ENCODE results near the gene NFE2L2.
A peak's percentile ranks its signal among the peaks of the same experiment; 100 is the strongest.

NFE2L2 gene

DNA sequence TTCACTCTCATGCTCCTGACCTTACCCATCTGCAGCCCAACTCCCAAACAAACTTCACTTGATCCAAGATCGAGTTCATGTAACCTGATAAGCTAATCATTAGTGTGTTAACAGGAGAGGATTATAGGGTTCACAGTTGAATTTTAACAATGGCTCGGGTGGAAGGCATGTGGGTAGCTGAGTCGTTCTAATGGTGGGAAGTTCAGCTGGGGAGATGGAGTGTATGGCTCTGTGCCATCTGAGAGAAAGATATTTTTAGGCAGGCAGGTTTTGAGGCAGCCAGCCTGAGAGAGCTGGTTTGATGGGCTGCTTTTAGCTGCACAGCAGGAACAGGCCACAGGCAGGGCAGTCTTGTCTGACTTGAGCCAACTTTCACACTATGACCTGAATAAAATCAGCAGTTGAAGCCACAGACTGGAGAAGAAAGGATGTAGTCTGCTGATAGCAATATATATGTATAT, 17.7 kb upstream of the NFE2L2 start:
- peak; percentile 58 for DNase-seq (ENCODE audit: low read depth, low spot score)
- TF ChIP-seq, protein P1, sequence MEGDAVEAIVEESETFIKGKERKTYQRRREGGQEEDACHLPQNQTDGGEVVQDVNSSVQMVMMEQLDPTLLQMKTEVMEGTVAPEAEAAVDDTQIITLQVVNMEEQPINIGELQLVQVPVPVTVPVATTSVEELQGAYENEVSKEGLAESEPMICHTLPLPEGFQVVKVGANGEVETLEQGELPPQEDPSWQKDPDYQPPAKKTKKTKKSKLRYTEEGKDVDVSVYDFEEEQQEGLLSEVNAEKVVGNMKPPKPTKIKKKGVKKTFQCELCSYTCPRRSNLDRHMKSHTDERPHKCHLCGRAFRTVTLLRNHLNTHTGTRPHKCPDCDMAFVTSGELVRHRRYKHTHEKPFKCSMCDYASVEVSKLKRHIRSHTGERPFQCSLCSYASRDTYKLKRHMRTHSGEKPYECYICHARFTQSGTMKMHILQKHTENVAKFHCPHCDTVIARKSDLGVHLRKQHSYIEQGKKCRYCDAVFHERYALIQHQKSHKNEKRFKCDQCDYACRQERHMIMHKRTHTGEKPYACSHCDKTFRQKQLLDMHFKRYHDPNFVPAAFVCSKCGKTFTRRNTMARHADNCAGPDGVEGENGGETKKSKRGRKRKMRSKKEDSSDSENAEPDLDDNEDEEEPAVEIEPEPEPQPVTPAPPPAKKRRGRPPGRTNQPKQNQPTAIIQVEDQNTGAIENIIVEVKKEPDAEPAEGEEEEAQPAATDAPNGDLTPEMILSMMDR (IDR thresholded peaks at IDR 0.05; ENCODE audit: low read depth, low read length): no peak
- H3K4me3 ChIP-seq (ENCODE audit: low read depth, low read length): no peak overlapping the region
- in situ Hi-C loops (cut with HindIII; ENCODE audit: low sequenced_read_pairs): no loop called here

DNA sequence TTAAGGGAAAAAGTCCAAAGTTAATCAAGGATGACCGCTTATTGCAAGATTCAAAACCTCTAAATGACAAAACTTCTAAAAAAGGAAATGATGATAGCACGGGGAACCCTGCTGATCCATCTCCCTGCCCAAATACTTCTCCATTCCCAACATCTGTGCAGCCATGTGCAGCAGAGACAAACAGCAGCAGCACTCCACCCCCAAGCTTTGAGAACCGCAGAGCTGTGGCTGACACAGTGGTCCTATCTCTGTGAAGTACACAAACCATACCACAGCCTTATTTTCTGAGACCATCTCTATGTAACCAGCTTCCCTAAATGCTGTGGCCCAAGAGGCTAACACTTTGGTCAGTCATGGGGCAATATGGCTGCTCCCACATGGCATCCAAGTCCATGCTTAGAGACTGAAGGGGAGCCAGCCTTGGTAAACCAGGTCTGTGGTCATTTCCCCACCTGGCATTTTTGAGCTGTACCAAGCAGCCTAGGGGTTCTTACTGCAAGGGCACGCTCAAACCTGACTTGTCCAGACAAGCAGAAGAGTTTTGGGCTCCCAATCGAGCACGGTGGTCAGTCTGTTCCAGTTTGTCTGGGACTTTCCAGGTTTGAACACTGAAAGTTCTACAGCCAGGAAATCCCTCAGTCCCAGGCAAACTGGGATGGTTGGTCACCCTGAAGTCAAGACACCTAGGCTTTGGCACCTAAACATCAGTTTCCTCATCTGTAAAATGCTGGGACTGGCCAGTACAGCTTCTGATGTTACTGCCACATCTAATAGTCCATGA, 17.1 kb upstream of the NFE2L2 start:
- in situ Hi-C loops (cut with HindIII; ENCODE audit: low sequenced_read_pairs): no loop called here
- H3K4me3 ChIP-seq (ENCODE audit: low read depth, low read length): no peak overlapping the region
- TF ChIP-seq, protein P1 (IDR thresholded peaks at IDR 0.05; ENCODE audit: low read depth, low read length): no peak
- DNase-seq (ENCODE audit: low read depth, low spot score): no peak

DNA sequence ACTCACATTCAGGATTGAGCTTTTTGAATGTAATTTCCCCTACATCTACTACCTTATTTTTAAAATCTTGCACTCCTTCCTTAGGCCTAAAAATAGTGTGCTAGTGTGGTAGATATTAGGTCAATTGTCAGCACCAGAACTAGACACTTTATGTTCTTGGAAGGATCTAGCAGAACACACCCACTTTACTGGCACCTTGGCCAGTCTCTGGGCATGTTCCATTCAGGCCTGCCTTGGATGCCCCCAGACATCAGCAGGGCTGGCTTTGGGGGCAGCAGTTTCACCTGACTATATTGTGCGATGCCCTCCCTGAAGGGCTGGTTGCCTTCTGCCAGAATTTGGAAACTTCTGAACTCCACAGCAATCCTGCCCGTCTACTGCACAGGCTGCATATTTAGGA, 15.3 kb upstream of the NFE2L2 start:
- in situ Hi-C loops (cut with HindIII; ENCODE audit: low sequenced_read_pairs): no loop called here
- H3K4me3 ChIP-seq (ENCODE audit: low read depth, low read length): no peak overlapping the region
- TF ChIP-seq, protein P1 (IDR thresholded peaks at IDR 0.05; ENCODE audit: low read depth, low read length): no peak
- DNase-seq (ENCODE audit: low read depth, low spot score): no peak

DNA sequence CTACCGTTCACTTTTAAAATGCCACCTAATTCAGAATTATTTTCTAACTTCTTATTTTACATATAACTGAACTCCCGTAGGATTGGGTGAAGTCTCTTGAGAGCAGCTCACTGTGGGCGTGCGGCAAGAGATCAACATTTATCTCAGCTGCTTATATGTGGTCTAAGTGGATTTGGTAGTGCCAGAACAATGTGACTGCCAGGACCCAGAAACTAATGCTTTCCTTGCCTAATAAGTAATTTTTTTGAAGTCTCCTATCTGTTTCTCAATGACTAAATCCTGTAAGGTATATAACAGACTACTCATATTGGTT, 11.2 kb upstream of the NFE2L2 start:
- TF ChIP-seq, protein P1 (IDR thresholded peaks at IDR 0.05; ENCODE audit: low read depth, low read length): no peak
- DNase-seq (ENCODE audit: low read depth, low spot score): peak; percentile 59
- no peak overlapping the region for H3K4me3 ChIP-seq (ENCODE audit: low read depth, low read length)
- in situ Hi-C loops (cut with HindIII; ENCODE audit: low sequenced_read_pairs): no loop called here

DNA sequence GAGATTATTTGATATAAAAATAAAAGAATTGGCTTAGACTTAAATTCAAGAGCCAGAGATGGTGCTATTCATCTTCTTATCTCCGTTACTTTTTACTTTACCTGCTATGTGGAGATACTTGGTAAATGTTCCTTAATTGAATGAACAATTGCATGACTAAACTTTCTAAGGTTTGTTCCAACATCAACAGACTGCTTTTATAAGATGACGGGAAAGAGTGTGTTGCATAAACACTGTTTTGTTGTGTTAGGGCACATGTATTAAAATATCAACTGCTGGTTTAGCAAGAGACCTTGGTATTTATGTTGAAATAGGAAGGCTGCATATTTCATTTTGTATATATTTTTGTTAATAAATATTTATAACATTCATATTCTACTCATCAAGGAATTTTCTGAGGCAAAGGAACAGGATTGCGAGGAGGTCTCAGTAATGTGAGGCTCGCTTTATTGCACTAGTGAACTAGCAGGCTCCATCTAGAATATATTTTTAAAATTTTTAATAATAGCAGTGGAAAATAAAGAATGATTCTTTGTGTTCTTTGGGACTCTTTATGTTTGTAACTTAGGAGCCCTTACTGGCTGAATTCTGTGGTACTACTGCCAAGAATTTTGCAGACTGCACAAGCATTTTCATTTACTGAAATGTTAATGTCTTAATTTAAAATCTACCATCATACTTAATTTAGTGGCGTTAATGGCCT, 10.7 kb upstream of the NFE2L2 start:
- TF ChIP-seq, protein P1 (IDR thresholded peaks at IDR 0.05; ENCODE audit: low read depth, low read length): no peak
- no peak overlapping the region for H3K4me3 ChIP-seq (ENCODE audit: low read depth, low read length)
- DNase-seq (ENCODE audit: low read depth, low spot score): peak; percentile 83
- in situ Hi-C loops (cut with HindIII; ENCODE audit: low sequenced_read_pairs): no loop called here

DNA sequence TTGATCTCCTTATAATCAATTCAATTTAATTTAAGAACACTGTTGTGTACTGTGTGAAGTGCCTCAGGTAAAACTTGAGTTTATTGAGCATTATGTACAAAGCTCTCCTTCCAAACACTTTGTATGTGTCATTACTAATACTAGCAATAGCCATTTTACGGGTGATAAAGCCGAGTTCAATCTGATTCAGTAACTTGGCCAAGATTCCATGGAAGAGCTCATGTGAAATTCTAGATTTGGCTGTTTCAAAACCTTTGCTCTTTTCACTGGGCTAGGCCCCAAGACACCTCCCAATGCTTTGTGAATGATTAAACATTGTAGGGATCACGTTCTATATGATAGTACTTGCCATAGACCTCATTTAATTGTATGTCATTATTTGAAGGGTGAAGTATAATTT, 8.9 kb upstream of the NFE2L2 start:
- in situ Hi-C loops (cut with HindIII; ENCODE audit: low sequenced_read_pairs): no loop called here
- no peak for DNase-seq (ENCODE audit: low read depth, low spot score)
- TF ChIP-seq, protein P1 (IDR thresholded peaks at IDR 0.05; ENCODE audit: low read depth, low read length): no peak
- H3K4me3 ChIP-seq (ENCODE audit: low read depth, low read length): no peak overlapping the region

Measured in astrocyte of the spinal cord (primary cell).